GM21529 (cell line): ENCODE measurements around the gene FLACC1.

Experiments
- ATAC-seq: cut with Tn5 transposase; IDR thresholded peaks from one replicate; pipeline ENCODE4 v1.9.1; 2021; ENCODE audit not compliant: unreplicated experiment

The FLACC1 gene

GRCh38 chr2:201280191-201281040, 76.7 kb downstream of the FLACC1 start:
- no peak for ATAC-seq

DNA sequence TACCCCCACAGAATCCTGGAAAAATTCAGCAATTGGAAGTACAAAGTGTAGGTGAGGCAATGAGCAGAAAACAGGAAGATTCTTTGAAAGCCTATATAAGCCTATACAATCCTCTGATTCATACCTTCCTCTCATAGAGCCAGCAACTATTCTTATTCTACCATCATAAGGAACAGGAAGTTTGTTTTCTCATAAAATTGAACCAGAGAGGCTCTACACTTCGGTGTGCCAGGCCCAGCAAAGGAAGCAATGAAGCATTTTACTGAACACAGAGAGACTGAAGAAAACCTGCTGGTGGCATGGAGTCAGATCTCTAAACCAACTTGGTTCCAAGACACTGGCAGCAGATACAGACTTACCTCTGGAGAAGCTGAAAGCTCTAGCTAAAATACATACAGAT, 78.1 kb downstream of the FLACC1 start:
- ATAC-seq = no peak

GRCh38 chr2:201276511-201276910, 80.6 kb downstream of the FLACC1 start:
- no peak for ATAC-seq

DNA sequence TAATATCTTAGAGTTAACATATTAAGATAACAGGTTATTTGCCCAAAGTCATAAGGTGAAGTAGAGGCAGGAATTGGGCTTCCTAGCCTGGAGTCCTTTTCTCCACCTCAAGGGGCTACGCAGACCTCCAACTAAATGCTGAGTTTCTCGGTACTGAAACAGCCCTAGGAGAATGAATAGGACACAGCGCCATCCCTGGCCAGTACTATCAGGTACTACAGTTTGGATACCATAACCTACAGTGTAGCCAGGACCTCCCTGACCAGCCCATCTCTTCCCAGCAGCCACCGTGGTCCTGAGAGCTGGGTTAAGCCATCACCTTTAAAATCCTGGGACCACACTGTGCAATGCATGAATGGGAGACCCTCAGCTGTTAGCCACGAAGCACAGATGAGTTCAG, 81.2 kb downstream of the FLACC1 start:
- no peak for ATAC-seq

DNA sequence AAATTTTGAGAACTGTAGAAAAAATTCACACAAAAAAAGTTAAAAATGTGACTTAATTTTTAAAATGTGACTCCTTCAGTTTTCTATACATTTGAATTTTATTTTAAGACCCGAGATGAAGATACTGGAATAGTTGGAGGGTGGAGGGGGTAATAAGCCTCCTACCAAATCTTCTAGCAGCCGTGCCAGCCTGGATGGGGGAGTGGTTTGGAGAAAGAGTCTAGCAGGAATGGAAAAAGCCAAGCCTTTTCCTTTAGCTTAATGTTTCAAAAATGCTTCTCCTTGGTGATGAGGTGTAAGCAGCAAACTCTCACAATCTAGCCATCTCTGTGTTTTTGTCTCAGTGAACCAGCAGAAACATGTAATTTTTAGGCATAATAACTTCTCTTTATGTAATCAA, 82.1 kb downstream of the FLACC1 start:
- no peak for ATAC-seq

DNA sequence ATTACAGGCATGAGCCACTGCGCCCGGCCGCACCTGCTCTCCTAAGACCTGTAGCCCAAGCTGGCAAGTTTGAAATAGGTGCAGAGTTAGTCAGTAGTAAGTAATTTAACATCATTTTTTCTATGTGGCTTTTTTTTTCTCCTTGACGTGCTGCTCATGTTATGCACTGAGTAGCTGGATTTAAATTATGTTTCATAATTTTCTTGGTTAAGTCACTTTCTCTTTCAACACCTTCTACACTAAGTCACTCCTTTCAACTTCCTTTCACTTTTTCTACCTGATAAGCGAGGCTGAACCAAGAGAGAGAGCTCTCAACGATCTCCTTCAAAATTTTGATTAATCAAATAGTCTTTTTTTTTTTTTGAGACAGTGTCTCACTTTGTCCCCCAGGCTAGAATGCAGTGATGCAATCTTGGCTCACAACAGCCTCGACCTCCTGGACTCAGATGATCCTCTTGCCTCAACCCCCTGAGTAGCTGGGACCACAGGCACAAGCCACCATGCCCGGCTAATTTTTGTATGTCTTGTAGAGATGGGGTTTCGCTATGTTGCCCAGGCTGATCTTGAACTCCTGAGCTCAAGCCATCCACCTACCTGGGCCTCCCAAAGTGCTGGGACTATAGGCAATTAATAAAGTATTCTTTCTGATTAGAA, 83.7 kb downstream of the FLACC1 start:
- ATAC-seq = no peak

- no peak for ATAC-seq
Measured at GRCh38 chr2:201271917-201272316, 85.2 kb downstream of the FLACC1 start.

DNA sequence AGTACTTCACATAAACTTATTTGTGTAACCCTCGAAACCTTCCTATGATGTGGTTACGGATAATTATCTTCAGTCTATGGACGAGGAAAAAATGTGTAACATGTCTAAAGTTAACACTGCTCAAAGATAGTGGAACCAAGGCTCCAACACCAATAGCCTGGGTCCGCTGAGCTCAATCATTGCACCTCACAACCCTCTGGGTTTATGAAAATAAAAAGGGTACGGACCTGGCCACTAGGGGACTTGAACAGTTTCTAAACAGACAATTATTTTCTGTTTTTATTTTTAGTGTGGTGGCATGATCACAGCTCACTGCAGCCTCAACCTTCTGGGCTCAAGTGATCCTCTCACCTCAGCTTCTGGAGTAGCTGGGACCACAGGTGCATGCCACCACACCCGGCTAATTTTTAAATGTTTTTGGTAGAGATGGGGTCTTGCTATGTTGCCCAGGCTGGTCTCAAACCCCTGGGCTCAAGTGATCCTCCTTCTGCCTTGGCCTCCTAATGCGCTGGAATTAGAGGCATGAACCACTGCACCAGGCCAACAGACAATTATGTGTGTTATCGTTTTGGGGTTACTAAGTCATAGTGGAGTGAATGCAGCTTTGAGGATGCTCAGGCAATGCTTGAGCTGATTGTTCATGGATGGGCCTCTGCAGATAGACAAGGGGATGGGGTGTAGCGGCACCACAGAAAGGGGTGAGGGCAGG, 86.7 kb downstream of the FLACC1 start:
- no peak for ATAC-seq

GRCh38 chr2:201269764-201270163, 87.4 kb downstream of the FLACC1 start:
- no peak for ATAC-seq

- ATAC-seq = no peak
Measured at GRCh38 chr2:201267278-201268030, 89.7 kb downstream of the FLACC1 start.

DNA sequence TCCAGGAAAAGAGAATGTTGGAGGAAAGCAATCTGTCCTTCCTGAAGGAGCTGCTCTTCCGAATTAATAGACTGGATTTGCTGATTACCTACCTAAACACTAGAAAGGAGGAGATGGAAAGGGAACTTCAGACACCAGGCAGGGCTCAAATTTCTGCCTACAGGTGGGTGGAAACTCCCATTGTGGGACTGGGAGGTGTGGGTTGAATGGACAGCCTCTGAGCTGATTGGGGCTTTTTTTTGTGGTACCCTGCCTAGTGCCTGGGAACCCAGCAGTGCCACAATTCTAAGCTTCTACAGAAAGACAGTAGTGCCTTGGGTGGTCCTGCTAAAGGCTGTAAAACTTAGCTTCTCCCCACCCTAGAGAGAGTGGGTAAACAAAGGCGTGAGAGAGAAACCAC, 90.5 kb downstream of the FLACC1 start:
- no peak for ATAC-seq

GRCh38 chr2:201264472-201265173, 92.5 kb downstream of the FLACC1 start:
- ATAC-seq = no peak

DNA sequence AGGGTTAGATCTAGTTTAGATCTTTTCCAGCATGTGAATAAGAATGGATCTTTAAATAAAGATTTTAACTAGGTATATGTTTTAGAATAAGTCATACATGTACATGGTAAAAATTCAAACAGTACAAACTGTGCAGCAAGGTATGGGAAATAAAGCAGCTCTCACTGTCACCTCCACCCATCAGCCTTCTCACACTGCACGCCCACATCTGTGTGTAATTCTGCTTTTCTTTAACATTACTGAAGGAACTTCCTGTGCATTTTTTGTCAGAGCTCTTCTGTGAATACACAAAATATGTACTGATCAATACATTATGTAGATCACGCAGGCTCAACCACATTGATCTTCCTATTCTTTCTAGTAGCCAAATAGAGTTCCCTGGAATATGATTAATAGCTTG, 93.4 kb downstream of the FLACC1 start:
- ATAC-seq = no peak

GRCh38 chr2:201262718-201263117, 94.4 kb downstream of the FLACC1 start:
- no peak for ATAC-seq

- no peak for ATAC-seq
Measured at GRCh38 chr2:201261906-201262305, 95.2 kb downstream of the FLACC1 start.

DNA sequence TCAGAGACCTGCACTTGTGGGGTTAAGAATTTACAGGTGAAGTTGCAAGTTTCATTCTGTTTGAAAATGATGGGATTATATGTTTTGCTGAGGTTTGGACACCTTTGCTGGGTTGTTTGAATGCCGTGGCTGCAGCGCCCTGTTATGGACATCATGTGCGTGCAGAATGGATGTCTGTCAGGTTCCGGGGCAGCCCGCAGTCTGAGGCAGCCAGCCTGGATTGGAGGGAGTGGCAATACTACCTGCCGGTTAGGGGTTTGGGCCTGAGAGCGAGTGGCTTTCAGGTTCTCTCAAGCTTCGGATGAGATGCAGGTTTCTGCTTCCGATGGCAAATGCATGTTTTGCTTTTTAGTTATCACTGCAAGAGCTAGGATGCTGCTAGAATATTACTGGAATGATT, 95.7 kb downstream of the FLACC1 start:
- no peak for ATAC-seq

- ATAC-seq = no peak
Measured at GRCh38 chr2:201260302-201260800, 96.8 kb downstream of the FLACC1 start, which contains the start of gene CASP8. Gene CASP8, plus strand, starts transcription at chr2:201260536. Its CDS starts 5,951 bp downstream, at chr2:201266487.

DNA sequence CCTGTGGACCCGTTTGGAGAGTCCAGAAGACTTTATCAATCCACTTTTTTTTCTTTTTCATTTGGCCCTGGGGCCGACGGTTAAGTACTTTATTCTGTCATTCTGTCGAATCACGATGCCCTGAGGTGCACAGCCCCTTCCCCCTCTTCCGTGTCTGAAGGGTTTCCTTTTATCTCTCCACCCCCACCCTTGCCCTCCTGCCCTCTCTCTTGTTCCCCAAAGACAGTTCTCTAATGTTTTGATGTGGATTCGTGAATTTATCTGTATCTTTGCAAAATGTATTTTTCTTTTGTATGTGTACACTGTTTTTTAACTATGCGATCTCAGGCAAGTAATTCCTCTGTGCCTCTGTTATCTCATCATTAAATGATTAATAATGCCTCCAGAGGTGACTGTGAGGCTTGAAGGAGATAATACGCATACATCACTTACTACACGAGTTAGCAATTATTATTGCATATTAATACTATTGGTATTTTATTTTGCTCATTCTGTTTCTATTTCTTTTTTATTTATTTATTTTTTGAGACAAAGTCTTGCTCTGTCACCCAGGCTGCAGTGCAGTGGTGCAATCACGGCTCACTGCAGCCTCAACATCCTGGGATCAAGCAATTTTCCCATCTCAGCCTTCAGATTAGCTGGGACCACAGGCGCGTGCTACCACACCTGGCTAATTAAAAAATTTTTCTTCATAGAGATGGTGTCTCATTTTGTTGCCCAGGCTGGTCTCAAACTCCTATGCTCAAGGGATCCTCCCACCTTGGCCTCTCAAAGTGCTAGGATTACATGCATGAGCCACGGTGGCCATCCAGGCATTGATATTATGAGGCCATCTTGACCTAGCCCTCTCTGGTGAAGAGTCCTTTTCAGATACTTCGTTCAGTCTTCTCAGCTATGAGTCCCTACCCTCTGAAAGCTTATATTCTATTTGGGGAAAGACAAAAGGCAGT, 98.2 kb downstream of the FLACC1 start:
- no peak for ATAC-seq
